ENCODE measurements around the gene FARP1.

DNA sequence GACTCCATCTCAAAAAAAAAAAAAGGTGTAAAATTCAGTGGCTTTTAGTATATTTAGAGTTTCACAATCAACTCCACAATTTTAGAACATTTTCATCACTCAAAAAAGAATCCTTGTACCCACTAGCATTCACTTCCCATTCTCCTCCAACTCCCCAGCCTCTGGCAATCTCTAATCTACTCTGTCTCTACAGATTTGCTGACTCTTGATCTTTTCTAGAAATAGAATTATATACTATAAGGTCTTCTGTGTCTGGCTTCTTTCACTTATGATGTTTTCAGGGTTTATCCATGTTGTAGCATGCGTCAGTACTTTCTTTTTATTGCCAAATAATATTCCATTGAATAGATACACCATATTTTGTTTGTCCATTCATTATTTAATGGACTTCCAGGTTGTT is 8.0 kb upstream of the FARP1 start:
- TF ChIP-seq CTCF (IDR thresholded peaks at IDR 0.05): no peak
- no peak for TF ChIP-seq POLR2A (IDR thresholded peaks at IDR 0.05)
